ENCODE data around the gene KCNK3.
"Not testable (repeated sequence)": the region's sequence is repeated elsewhere in the genome, so short reads cannot be mapped to it uniquely, and the experiment has no call there.

KCNK3 gene

DNA sequence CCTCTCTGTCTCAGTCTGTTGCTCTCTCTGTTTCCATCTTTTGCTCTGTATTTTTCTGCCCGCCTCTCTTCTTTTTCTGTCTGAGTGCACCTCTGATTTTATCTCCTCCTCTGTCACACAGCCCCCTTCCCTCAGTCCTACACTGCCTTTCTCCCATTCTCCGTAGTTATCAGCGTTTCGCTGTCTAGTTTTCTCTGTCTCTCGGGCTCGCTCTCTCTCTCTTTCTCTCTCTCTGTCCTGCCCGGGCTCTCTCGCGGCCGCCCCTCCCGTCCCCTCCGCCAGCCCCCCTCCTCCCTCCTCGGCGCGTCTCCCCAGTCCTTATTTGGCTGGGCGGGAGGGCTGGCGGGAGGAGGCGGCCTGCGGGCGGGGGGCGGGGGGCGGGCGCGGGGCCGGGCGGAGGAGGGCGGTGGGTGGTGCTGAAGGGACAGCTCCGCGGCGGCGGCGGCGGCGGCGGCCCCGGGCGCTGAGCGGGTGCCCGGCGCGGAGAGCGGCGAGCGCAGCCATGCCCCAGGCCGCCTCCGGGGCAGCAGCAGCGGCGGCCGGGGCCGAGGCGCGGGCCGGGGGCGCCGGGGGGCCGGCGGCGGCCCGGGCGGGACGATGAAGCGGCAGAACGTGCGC lies at the start of gene KCNK3:
Gene KCNK3, plus strand, starts transcription at position 444 of the 618 bp plus-strand sequence. Its CDS starts 154 bp downstream, at position 598.
- DNase-seq = peak; percentile 64

DNA sequence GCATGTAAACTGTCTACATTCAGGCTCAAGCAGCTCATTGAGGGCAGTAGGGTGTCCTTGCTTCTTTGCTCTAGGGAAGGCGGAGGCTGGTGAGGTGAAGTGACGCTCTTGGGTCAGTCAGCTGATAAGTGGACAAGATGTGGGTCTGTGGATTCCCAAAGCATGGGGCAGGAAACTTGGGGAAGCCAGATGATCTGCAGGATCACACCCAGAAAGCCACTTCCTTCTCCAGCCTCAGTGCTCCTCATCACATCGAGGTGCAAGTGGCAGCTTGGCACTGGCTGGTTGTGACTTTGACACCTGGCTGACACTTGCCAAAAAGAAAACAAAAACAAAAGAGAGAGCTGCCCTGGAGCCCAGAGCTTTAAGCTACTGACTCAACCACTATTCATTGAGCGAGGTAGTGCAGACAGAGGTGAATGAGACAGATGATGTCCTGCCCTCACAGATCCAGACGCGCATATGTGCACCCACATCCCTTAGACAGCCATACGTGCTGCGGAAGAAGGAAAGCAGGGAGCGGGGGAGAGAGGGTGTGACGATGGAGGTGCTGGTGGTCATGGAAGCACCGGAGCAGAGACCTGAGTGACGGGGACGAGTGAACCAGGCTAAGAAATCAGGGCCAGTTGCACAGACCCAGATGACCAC lies 48.2 kb upstream of the KCNK3 start:
- DNase-seq = no peak

DNA sequence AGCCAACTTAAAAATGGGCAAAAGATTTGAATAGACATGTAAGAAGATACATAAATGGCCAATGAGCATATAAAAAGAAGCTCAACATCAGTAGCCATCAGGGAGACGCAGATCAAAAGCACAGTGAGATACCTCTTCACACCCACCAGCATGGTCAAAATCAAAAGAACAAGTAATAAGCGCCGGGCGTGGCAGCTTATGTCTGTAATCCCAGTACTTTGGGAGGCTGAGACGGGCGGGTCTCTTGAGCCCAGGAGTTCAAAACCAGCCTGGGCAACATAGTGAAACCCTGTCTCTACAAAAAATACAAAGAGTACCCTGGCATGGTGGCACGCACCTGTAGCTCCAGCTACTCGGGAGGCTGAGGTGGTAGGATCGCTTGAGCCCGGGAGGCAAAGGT lies 46.8 kb upstream of the KCNK3 start:
- DNase-seq = no peak

DNA sequence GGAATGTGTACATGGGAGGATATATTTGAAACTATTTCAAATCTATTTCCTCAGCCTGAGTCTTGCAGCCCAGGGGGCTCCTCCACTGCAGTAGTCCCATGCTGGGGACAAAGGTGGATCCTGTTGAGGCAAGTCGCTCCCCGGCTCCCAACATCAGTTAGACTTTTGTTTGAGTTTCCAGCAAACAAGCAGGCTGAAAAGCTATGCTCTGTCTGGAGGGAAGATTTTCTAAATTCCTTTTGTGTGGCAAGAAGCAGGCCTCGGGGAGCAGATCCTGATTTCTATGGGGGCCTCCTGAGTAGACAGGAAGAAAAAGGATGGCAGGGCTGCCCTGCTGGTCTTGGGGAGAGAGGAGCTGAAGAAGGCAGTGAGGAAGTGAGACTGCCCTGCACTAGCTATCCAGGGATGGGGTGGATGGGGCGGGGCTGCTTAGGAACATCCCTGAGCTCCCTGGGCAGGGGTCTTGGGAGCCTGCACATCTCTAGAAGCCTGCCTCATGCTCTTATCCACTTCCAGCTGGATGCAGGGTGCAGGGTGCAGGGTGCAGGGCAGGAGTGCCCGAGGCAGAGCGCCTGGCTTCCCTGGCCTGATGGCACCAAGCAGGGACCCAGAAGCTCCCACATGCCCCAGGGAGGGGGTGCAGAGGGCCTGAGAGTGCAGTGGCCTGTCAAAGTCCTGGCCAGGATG lies 45.4 kb upstream of the KCNK3 start:
- no peak for DNase-seq

DNA sequence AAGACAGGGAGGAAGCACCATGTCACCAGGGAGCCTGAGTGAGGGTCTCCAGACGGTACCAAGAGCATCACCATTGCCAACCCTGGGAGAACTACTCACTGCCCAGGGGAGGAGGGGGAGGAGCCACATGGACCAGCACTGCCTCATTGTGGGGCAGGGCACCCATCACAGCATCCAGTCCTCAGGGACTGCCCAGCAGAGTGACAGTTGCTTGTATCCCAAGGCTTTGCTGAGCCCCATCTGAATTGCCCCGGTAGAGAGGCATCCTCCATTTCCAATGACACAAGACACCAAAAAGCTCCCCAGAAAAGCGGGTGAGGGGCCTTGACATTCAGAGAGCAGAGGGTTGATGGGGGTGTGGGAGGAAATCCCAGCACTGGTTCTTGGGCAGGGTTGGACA lies 44.5 kb upstream of the KCNK3 start:
- DNase-seq = no peak

- DNase-seq = no peak
These were observed 44.0 kb upstream of the KCNK3 start for GRCh38 chr2:26648516-26648915.

DNA sequence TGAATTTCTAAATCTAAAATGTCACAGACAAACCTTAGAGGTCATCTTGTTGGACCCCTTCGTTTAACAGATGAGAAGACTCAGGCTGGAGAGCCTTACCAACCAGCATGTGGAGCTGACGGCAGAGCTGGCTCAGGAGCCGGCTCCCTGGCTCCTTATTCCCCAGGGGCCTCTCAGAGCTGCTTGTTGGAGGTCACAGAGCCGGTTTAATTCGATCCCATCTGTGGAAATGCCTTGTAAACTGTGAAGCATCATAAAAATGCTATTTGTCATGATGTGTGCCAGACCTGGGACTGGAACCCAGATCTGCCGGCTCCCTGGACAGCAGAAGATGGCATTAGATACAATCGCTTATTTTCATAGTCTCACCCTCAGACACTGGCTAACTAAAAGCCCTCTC lies 43.2 kb upstream of the KCNK3 start:
- no peak for DNase-seq

GRCh38 chr2:26649992-26650712 lies 42.4 kb upstream of the KCNK3 start:
- no peak for DNase-seq

GRCh38 chr2:26650713-26651469 lies 41.6 kb upstream of the KCNK3 start:
- no peak for DNase-seq

- no peak for DNase-seq
These were observed 41.1 kb upstream of the KCNK3 start for GRCh38 chr2:26651470-26651771.

- no peak for DNase-seq
These were observed 40.7 kb upstream of the KCNK3 start for GRCh38 chr2:26651799-26652198.

- no peak for DNase-seq
These were observed 40.0 kb upstream of the KCNK3 start for GRCh38 chr2:26652361-26653041.

- DNase-seq = no peak
These were observed 39.1 kb upstream of the KCNK3 start for GRCh38 chr2:26653207-26654060.

- DNase-seq = no peak
These were observed 38.5 kb upstream of the KCNK3 start for GRCh38 chr2:26654061-26654340.

DNA sequence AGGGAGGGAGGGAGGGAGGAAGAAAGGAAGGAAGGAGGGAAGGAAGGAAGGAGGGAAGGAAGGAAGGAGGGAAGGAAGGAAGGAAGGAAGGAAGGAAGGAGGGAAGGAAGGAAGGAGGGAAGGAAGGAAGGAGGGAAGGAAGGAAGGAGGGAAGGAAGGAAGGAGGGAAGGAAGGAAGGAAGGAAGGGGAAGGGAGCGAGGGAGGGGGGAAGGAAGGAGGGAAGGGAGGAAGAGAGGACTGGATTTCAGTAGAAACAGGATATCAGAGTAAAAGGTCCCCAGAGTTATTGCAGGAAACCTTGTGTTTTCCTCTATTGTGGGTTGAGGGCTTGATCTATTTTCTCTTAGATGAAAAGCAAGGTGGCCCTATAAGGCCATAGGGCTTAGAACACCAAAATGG lies 37.4 kb upstream of the KCNK3 start:
- DNase-seq = not testable (repeated sequence)

DNA sequence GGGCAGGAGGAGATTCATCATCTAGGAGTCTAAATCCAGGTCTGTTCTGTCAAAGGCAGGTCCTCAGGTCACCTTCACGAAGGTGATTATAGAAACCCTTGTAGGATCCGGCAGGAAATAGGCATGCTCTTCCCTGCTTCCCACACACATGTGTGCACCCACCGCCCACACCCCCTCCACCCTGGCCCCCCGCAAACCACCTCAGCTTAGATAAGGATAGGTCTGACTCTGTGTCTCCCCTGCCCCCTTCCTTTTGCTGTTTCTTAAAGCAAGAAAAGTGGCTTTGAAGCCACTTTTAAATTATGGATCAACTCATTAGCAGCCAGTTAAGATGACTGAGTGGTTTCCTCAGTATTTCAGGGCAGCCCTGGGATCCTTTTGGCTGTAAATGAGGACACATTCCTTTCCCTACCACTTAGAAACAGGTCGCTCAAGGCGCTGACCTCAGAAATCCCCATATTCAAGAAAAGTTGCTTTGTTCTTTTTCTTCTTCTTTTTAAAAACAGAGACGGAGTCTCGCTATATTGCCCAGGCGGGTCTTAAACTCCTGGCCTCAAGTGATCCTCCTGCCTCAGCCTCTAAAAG lies 36.8 kb upstream of the KCNK3 start:
- DNase-seq = no peak

GRCh38 chr2:26657265-26657664 lies 35.3 kb upstream of the KCNK3 start:
- DNase-seq = no peak

GRCh38 chr2:26658691-26659346 lies 33.7 kb upstream of the KCNK3 start:
- DNase-seq = no peak

- no peak for DNase-seq
These were observed 32.1 kb upstream of the KCNK3 start for GRCh38 chr2:26660363-26660962.

DNA sequence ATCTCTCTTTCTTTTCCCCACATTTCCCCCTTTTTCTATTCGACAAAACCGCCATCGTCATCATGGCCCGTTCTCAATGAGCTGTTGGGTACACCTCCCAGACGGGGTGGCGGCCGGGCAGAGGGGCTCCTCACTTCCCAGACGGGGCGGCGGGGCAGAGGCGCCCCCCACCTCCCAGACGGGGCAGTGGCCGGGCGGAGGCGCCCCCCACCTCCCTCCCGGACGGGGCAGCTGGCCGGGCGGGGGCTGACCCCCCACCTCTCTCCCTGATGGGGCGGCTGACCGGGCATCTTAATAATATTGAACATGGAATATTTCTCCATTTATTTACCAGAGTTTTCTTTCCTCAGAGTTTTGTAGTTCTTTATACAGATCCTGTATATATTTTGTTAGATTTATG lies 27.2 kb upstream of the KCNK3 start:
- not testable (repeated sequence) for DNase-seq

Data from activated CD8-positive, alpha-beta memory T cell treated with anti-CD3 and anti-CD28 coated beads for 24 hours (primary cell).